ENCODE results near the gene MEIS1. TPM values are rescaled to one million over a fixed set of nuclear protein-coding genes. Genes with fewer than 3 reads are reported as not detected.

The MEIS1 gene
- total and polyA plus RNA-seq, 2 donors (not counting 1 experiment from before 2014, with no cell fraction given), result 48.3 to 139 TPM

GRCh38 chr2:66489436-66489835 lies 54.5 kb downstream of the MEIS1 start:
- no peak for DNase-seq (ENCODE audit: low read depth in 2 of 2)
- no peak overlapping the region for H3K4me3 ChIP-seq (replicated peaks in 1 of 4; ENCODE audit: control extremely low read depth in 1 of 4, insufficient read depth in 1 of 4, low read depth in 3 of 4, low read length in 4 of 4)
- H3K27me3 ChIP-seq (ENCODE audit: control insufficient read depth, insufficient read depth, low read length), result no peaks in the 10 kb centered on the region
- H3K9me3 ChIP-seq (ENCODE audit: control insufficient read depth, insufficient read depth, low read depth, low read length), result no peaks in the 10 kb centered on the region
- no peak overlapping the region for H3K27ac ChIP-seq (ENCODE audit: insufficient read depth, low read length)
- no peak overlapping the region for H2AFZ ChIP-seq (ENCODE audit: low read length)
- H3K9ac ChIP-seq (ENCODE audit: insufficient read depth, low read length), result no peak overlapping the region
- H4K20me1 ChIP-seq (ENCODE audit: control insufficient read depth, extremely low read depth, insufficient read depth, low read length), result no peaks in the 10 kb centered on the region
- H3K4me1 ChIP-seq (ENCODE audit: control insufficient read depth, extremely low read depth, insufficient read depth, low read length), result peaks cover 9% of the 10 kb centered on the region
- peaks cover 3% of the 10 kb centered on the region for H3K36me3 ChIP-seq (ENCODE audit: control insufficient read depth, insufficient read depth, low read length)
- no peak overlapping the region for H3K4me2 ChIP-seq (ENCODE audit: extremely low read depth, insufficient read depth, low read length)
- TF ChIP-seq EZH2 (IDR thresholded peaks at IDR 0.05; ENCODE audit: low read length, missing control alignments), result no peak
- no peak for TF ChIP-seq CTCF (conservative IDR thresholded peaks at IDR 0.05 in 1 of 2, IDR thresholded peaks at IDR 0.05 in 1 of 2; ENCODE audit: low read depth in 1 of 2, low read length in 2 of 2)
- peaks cover 50% of the 10 kb centered on the region for H3K79me2 ChIP-seq (ENCODE audit: control insufficient read depth, insufficient read depth, low read length)

GRCh38 chr2:66490588-66491001 lies 55.7 kb downstream of the MEIS1 start:
- no peak for TF ChIP-seq CTCF (conservative IDR thresholded peaks at IDR 0.05 in 1 of 2, IDR thresholded peaks at IDR 0.05 in 1 of 2; ENCODE audit: low read depth in 1 of 2, low read length in 2 of 2)
- TF ChIP-seq EZH2 (IDR thresholded peaks at IDR 0.05; ENCODE audit: low read length, missing control alignments), result no peak
- DNase-seq (ENCODE audit: low read depth in 2 of 2), result peak; percentile 49 to 56
- H3K79me2 ChIP-seq (ENCODE audit: control insufficient read depth, insufficient read depth, low read length), result peaks cover 45% of the 10 kb centered on the region

GRCh38 chr2:66494708-66495107 lies 59.8 kb downstream of the MEIS1 start:
- peaks cover 63% of the 10 kb centered on the region for H3K79me2 ChIP-seq (ENCODE audit: control insufficient read depth, insufficient read depth, low read length)

More at GRCh38 chr2:66490588-66491001, 55.7 kb downstream of the MEIS1 start:
- Histone ChIP-seq H3K4me1 (ENCODE audit: control insufficient read depth, extremely low read depth, insufficient read depth, low read length) (peaks cover 19% of the 10 kb centered on the region), H2AFZ (ENCODE audit: low read length) (no peak overlapping the region), H3K4me3 (replicated peaks in 1 of 4; ENCODE audit: control extremely low read depth in 1 of 4, insufficient read depth in 1 of 4, low read depth in 3 of 4, low read length in 4 of 4) (no peak overlapping the region), H3K9me3 (ENCODE audit: control insufficient read depth, insufficient read depth, low read depth, low read length) (no peaks in the 10 kb centered on the region), H3K36me3 (ENCODE audit: control insufficient read depth, insufficient read depth, low read length) (peaks cover 3% of the 10 kb centered on the region), H3K27ac (ENCODE audit: insufficient read depth, low read length) (no peak overlapping the region), H3K9ac (ENCODE audit: insufficient read depth, low read length) (no peak overlapping the region), H3K27me3 (ENCODE audit: control insufficient read depth, insufficient read depth, low read length) (no peaks in the 10 kb centered on the region), H4K20me1 (ENCODE audit: control insufficient read depth, extremely low read depth, insufficient read depth, low read length) (no peaks in the 10 kb centered on the region), H3K4me2 (ENCODE audit: extremely low read depth, insufficient read depth, low read length) (no peak overlapping the region)

More at GRCh38 chr2:66494708-66495107, 59.8 kb downstream of the MEIS1 start:
- H3K9ac ChIP-seq (ENCODE audit: insufficient read depth, low read length), result no peak overlapping the region
- H2AFZ ChIP-seq (ENCODE audit: low read length), result no peak overlapping the region
- H3K9me3 ChIP-seq (ENCODE audit: control insufficient read depth, insufficient read depth, low read depth, low read length), result no peaks in the 10 kb centered on the region
- H4K20me1 ChIP-seq (ENCODE audit: control insufficient read depth, extremely low read depth, insufficient read depth, low read length), result no peaks in the 10 kb centered on the region
- no peaks in the 10 kb centered on the region for H3K27me3 ChIP-seq (ENCODE audit: control insufficient read depth, insufficient read depth, low read length)
- DNase-seq (ENCODE audit: low read depth in 2 of 2), result peak; percentile 89 to 94
- H3K4me2 ChIP-seq (ENCODE audit: extremely low read depth, insufficient read depth, low read length), result peak overlapping the region; percentile 63
- H3K27ac ChIP-seq (ENCODE audit: insufficient read depth, low read length), result peak overlapping the region; percentile 44
- H3K36me3 ChIP-seq (ENCODE audit: control insufficient read depth, insufficient read depth, low read length), result no peaks in the 10 kb centered on the region
- TF ChIP-seq EZH2 (IDR thresholded peaks at IDR 0.05; ENCODE audit: low read length, missing control alignments) (no peak), CTCF (conservative IDR thresholded peaks at IDR 0.05 in 1 of 2, IDR thresholded peaks at IDR 0.05 in 1 of 2; ENCODE audit: low read depth in 1 of 2, low read length in 2 of 2) (no peak)
- no peak overlapping the region for H3K4me3 ChIP-seq (replicated peaks in 1 of 4; ENCODE audit: control extremely low read depth in 1 of 4, insufficient read depth in 1 of 4, low read depth in 3 of 4, low read length in 4 of 4)
- H3K4me1 ChIP-seq (ENCODE audit: control insufficient read depth, extremely low read depth, insufficient read depth, low read length), result peaks cover 31% of the 10 kb centered on the region
